ENCODE data around the gene RRM2. TPM values are rescaled to one million over a fixed set of nuclear protein-coding genes. Genes with fewer than 3 reads are reported as not detected.

RRM2 gene
- polyA plus RNA-seq, 3 donors = 1.5 TPM; not detected in 2

GRCh38 chr2:10169581-10169980, 47.0 kb downstream of the RRM2 start:
- Histone ChIP-seq H2AFZ (ENCODE audit: insufficient read depth, low read depth, low read length, poor library complexity, severe bottlenecking) (no peak overlapping the region), H3K9ac (ENCODE audit: insufficient read depth, low read length, poor library complexity, severe bottlenecking) (no peak overlapping the region), H3K27me3 (ENCODE audit: control insufficient read depth in 2 of 2, insufficient read depth in 2 of 2, low read length in 2 of 2) (no peaks in the 10 kb centered on the region), H3K27ac (ENCODE audit: low read depth in 1 of 2, low read length in 2 of 2) (no peak overlapping the region), H3K36me3 (replicated peaks in 1 of 2; ENCODE audit: control insufficient read depth in 1 of 2, insufficient read depth in 2 of 2, low read length in 2 of 2) (peaks cover 21 to 68% of the 10 kb centered on the region in 2 donors), H3K4me3 (replicated peaks in 1 of 3; ENCODE audit: low read depth in 2 of 3, low read length in 3 of 3) (no peak overlapping the region), H3K4me2 (replicated peaks; ENCODE audit: extremely low read depth, low read length, poor library complexity, severe bottlenecking) (no peak overlapping the region), H4K20me1 (ENCODE audit: insufficient read depth, low read length) (no peaks in the 10 kb centered on the region), H3K9me3 (replicated peaks in 1 of 2; ENCODE audit: control insufficient read depth in 1 of 2, insufficient read depth in 1 of 2, low read length in 2 of 2) (no peaks in the 10 kb centered on the region), H3K4me1 (ENCODE audit: control insufficient read depth in 1 of 2, insufficient read depth in 2 of 2, low read length in 2 of 2) (no peaks in the 10 kb centered on the region), H3K79me2 (ENCODE audit: insufficient read depth, low read length) (no peaks in the 10 kb centered on the region)
- 89% methylated on average over 9 of the region's 11 CpGs for whole genome bisulfite sequencing (ENCODE audit: insufficient coverage)
- DNase-seq = no peak
- Mint-ChIP-seq H3K36me3 (peaks cover 57 to 86% of the 10 kb centered on the region in 2 donors), H3K4me1 (no peaks in the 10 kb centered on the region), H3K27ac (no peak overlapping the region), H3K4me3 (no peak overlapping the region), H3K27me3 (ENCODE audit: low read depth in 3 of 3) (no peaks in the 10 kb centered on the region), H3K9me3 (no peaks in the 10 kb centered on the region)
- no peak for TF ChIP-seq CTCF (IDR thresholded peaks at IDR 0.05)
- intact Hi-C loops (cut with micrococcal nuclease) = no loop called here

GRCh38 chr2:10170256-10170655, 47.7 kb downstream of the RRM2 start:
- peaks cover 16 to 61% of the 10 kb centered on the region in 2 donors for H3K36me3 ChIP-seq (replicated peaks in 1 of 2; ENCODE audit: control insufficient read depth in 1 of 2, insufficient read depth in 2 of 2, low read length in 2 of 2)
- WGBS (ENCODE audit: insufficient coverage) = 77% methylated on average over 3 of the region's 9 CpGs
- H3K9ac ChIP-seq (ENCODE audit: insufficient read depth, low read length, poor library complexity, severe bottlenecking) = no peak overlapping the region
- H3K4me1 Mint-ChIP-seq = no peaks in the 10 kb centered on the region
- H3K4me3 ChIP-seq (replicated peaks in 1 of 3; ENCODE audit: low read depth in 2 of 3, low read length in 3 of 3) = no peak overlapping the region
- no peak overlapping the region for H3K4me3 Mint-ChIP-seq
- H4K20me1 ChIP-seq (ENCODE audit: insufficient read depth, low read length) = no peaks in the 10 kb centered on the region
- no peaks in the 10 kb centered on the region for H3K9me3 ChIP-seq (replicated peaks in 1 of 2; ENCODE audit: control insufficient read depth in 1 of 2, insufficient read depth in 1 of 2, low read length in 2 of 2)
- no peak for DNase-seq
- TF ChIP-seq CTCF (IDR thresholded peaks at IDR 0.05) = no peak
- peaks cover 54 to 83% of the 10 kb centered on the region in 2 donors for H3K36me3 Mint-ChIP-seq
- H2AFZ ChIP-seq (ENCODE audit: insufficient read depth, low read depth, low read length, poor library complexity, severe bottlenecking) = no peak overlapping the region
- H3K27ac Mint-ChIP-seq = peak overlapping the region in 2 of 7 donors; percentile 55 to 60
- intact Hi-C loops (cut with micrococcal nuclease) = no loop called here
- no peaks in the 10 kb centered on the region for H3K27me3 ChIP-seq (ENCODE audit: control insufficient read depth in 2 of 2, insufficient read depth in 2 of 2, low read length in 2 of 2)
- no peaks in the 10 kb centered on the region for H3K79me2 ChIP-seq (ENCODE audit: insufficient read depth, low read length)
- no peaks in the 10 kb centered on the region for H3K9me3 Mint-ChIP-seq
- no peaks in the 10 kb centered on the region for H3K4me1 ChIP-seq (ENCODE audit: control insufficient read depth in 1 of 2, insufficient read depth in 2 of 2, low read length in 2 of 2)
- no peaks in the 10 kb centered on the region for H3K27me3 Mint-ChIP-seq (ENCODE audit: low read depth in 3 of 3)
- no peak overlapping the region for H3K4me2 ChIP-seq (replicated peaks; ENCODE audit: extremely low read depth, low read length, poor library complexity, severe bottlenecking)
- H3K27ac ChIP-seq (ENCODE audit: low read depth in 1 of 2, low read length in 2 of 2) = no peak overlapping the region
